ENCODE measurements around the gene NARF. TPM values are rescaled to one million over a fixed set of nuclear protein-coding genes. Genes with fewer than 3 reads are reported as not detected.
A peak's percentile ranks its signal among the peaks of the same experiment; 100 is the strongest.

Gene NARF
- total and polyA plus RNA-seq, 2 of the 8 experiments (the other 6 are each of a cell fraction or from before 2014, with no cell fraction given), result 97.4 to 131 TPM

DNA sequence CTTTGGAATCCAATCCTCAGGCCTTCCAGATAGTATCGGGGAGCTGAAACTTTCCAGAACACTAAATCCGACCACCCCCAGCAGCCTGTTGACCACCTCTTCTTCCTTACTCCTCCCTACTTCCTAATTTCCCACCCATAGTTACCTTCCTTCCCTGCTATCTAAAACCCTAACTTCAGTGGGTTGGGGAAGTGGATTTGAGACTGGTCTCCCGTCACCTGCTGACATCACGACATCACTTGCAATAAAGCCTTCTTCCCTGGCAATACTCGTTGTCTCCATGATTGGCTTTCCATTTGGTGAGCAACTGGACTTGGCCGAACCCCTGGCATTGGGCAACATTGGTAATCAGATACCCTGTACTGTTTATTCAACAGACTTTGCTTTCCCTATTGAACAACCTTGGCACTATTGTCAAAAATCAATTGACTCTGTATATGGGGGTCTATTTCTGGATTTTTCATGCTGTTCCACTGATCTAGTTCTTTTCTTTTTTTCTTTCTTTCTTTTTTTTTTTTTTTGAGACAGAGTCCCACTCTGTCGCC, 49.2 kb downstream of the NARF start:
- WGBS, 2 experiments (ENCODE audit: extremely low coverage in 1 of 2, insufficient coverage in 1 of 2, insufficient read length in 1 of 2, insufficient replicate concordance in 2 of 2, low coverage in 1 of 2, low lambda C conversion rate in 2 of 2, missing lambda C conversion rate in 1 of 2), result 84% methylated on average over 6 of the region's 7 CpGs; no CpG with 5 or more reads in 1 of the 2 experiments
- Histone ChIP-seq H2BK20ac (ENCODE audit: low read length) (no peak overlapping the region), H3K27ac (ENCODE audit: low read depth, low read length) (no peak overlapping the region), H2BK120ac (replicated peaks; ENCODE audit: low read depth, low read length) (no peak overlapping the region), H2AK5ac (ENCODE audit: low read depth, low read length) (no peak overlapping the region), H4K91ac (replicated peaks; ENCODE audit: insufficient read length, low read length) (no peak overlapping the region), H3K79me1 (ENCODE audit: low read depth, low read length) (no peaks in the 10 kb centered on the region), H3K4me3 (ENCODE audit: extremely low read depth in 1 of 4, insufficient read depth in 2 of 4, low read depth in 3 of 4, low read length in 4 of 4) (no peak overlapping the region), H3K4me2 (ENCODE audit: insufficient read depth in 1 of 2, low read depth in 2 of 2, low read length in 2 of 2) (no peak overlapping the region), H3K18ac (ENCODE audit: extremely low read depth, low read length) (no peak overlapping the region), H3K36me3 (ENCODE audit: control insufficient read depth in 2 of 4, insufficient read depth in 4 of 4, low read length in 3 of 4) (no peaks in the 10 kb centered on the region), H3K23ac (ENCODE audit: insufficient read length) (no peak overlapping the region), H3K23me2 (ENCODE audit: low read depth, low read length) (no peaks in the 10 kb centered on the region), H2BK5ac (ENCODE audit: low read depth, low read length) (no peak overlapping the region), H4K5ac (ENCODE audit: insufficient read length, low read depth, low read length) (no peak overlapping the region), H3K27me3 (replicated peaks in 1 of 4; ENCODE audit: control insufficient read depth in 3 of 4, extremely low read depth in 1 of 4, insufficient read depth in 3 of 4, low read length in 3 of 4) (no peaks in the 10 kb centered on the region; a peak in 1 of 7 replicates), H3K14ac (ENCODE audit: insufficient read length) (no peak overlapping the region), H3K9ac (replicated peaks in 1 of 4; ENCODE audit: extremely low read depth in 1 of 4, low read depth in 3 of 4, low read length in 3 of 4) (no peak overlapping the region), H3K79me2 (ENCODE audit: control insufficient read depth in 1 of 2, insufficient read depth in 2 of 2, low read length in 2 of 2) (no peaks in the 10 kb centered on the region), H2AFZ (ENCODE audit: low read length) (no peak overlapping the region), H3K56ac (replicated peaks; ENCODE audit: insufficient read length, low read depth, low read length) (no peak overlapping the region), H4K8ac (ENCODE audit: extremely low read depth, insufficient read depth, low read length) (no peak overlapping the region), H3K9me3 (ENCODE audit: insufficient read depth in 2 of 2, low read depth in 1 of 2, low read length in 1 of 2) (no peaks in the 10 kb centered on the region), H3K4me1 (replicated peaks in 1 of 4; ENCODE audit: control insufficient read depth in 3 of 4, insufficient read depth in 4 of 4, low read length in 3 of 4) (no peaks in the 10 kb centered on the region), H3K4ac (replicated peaks; ENCODE audit: insufficient read length, low read depth, low read length) (no peak overlapping the region), H4K20me1 (replicated peaks in 1 of 2; ENCODE audit: control insufficient read depth in 1 of 2, insufficient read depth in 2 of 2, low read length in 2 of 2) (no peaks in the 10 kb centered on the region), H2BK12ac (ENCODE audit: low read depth, low read length) (no peak overlapping the region), H2BK15ac (ENCODE audit: low read length) (0 out of 2 replicates have a peak overlapping the region, but pooled peaks have one; percentile 61)
- ChIA-PET CTCF (ENCODE audit: partially characterized antibody) (interaction anchor here (0.6 to 2.0 kb wide), 3 partner anchors 13 to 29 kb away, joined by 3 to 5 read pairs (median 3); no protein-coding TSS in a partner anchor), POLR2A (ENCODE audit: partially characterized antibody) (no interaction called here)
- no peak for DNase-seq (ENCODE audit: low read depth in 1 of 2, low spot score in 2 of 2)
- no peak for FAIRE-seq
- TF ChIP-seq RAD21 (IDR thresholded peaks at IDR 0.05 in 1 of 2, conservative IDR thresholded peaks at IDR 0.05 in 1 of 2; ENCODE audit: low read depth in 2 of 2, low read length in 2 of 2) (no peak), JUND (IDR thresholded peaks at IDR 0.05; ENCODE audit: low read length) (no peak), EZH2 (IDR thresholded peaks at IDR 0.05; ENCODE audit: low read depth, low read length, severe bottlenecking) (no peak), KDM5A (IDR thresholded peaks at IDR 0.05; ENCODE audit: low read length) (no peak), CTBP2 (IDR thresholded peaks at IDR 0.05; ENCODE audit: borderline replicate concordance, insufficient read depth, insufficient read length, low read length) (no peak), PHF8 (conservative IDR thresholded peaks at IDR 0.05; ENCODE audit: low read depth, low read length) (no peak), SP2 (IDR thresholded peaks at IDR 0.05; ENCODE audit: low read length) (no peak), CBX8 (IDR thresholded peaks at IDR 0.05; ENCODE audit: borderline replicate concordance, low read depth, low read length) (no peak), NRF1 (IDR thresholded peaks at IDR 0.05; ENCODE audit: low read depth, low read length) (no peak), RFX5 (IDR thresholded peaks at IDR 0.05; ENCODE audit: borderline replicate concordance, low read depth, low read length) (no peak), POLR2A (IDR thresholded peaks at IDR 0.05; ENCODE audit: control extremely low read depth in 1 of 2, low read depth in 2 of 2, low read length in 2 of 2) (no peak), SP1 (IDR thresholded peaks at IDR 0.05; ENCODE audit: low read depth, low read length) (no peak), RBBP5 (IDR thresholded peaks at IDR 0.05; ENCODE audit: borderline replicate concordance, low read depth, low read length) (no peak), CBX5 (IDR thresholded peaks at IDR 0.05; ENCODE audit: low read depth, low read length) (no peak)
